ENCODE data around the gene BLMH. TPM values are rescaled to one million over a fixed set of nuclear protein-coding genes. Genes with fewer than 3 reads are reported as not detected.

BLMH gene
- total and polyA plus RNA-seq, 7 experiments from 2014 or later, result 17.7 to 57.5 (median 30.9) TPM

DNA sequence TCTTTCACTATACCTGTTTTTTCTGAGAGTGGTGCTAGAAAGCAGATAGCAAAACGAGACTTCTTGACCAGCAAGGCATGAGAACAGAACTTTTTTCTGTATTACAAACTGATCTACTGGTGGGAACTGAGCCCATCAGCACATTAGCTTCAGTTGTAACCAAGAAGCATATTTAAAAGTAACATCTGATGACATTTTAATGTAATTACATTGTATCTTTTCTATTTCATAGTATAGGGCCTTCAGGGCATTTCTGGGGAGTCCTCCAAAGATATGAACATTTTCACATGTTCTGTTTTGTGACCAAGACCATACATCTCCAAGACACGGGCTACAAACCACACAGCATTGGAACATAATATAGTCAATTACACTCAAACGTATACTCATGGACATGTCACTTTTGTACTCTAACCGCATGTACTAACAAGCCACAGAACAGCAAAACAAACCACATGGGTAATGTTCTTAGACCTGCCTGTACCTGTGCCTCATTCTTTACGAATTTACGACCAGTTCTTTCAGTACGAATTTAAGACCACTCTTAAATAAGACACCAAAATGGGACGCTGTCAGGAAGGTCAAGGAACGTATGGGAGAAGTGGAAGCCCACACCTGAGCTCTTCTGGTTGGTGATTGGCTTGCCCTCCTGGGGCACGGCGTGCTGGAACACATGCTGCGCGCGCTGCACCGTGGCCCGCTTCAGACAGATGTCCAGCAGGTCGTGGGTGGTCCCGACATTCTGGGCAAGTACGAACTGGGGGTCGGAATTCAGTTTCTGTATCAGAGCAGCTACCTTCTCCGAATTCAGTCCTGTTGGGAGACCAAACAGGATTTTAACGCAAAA lies 825 bp downstream of the BLMH start:
- Mint-ChIP-seq H3K9me3 (peaks cover 0 to 2% (median 0%) of the 10 kb centered on the region in 11 donors), H3K36me3 (peaks cover 3 to 9% (median 6%) of the 10 kb centered on the region in 5 donors), H3K27ac (peak overlapping the region; percentile 44 to 91 (median 85)), H3K4me1 (peaks cover 5 to 23% (median 19%) of the 10 kb centered on the region in 7 donors), H3K4me3 (peak overlapping the region in 8 of 10 donors; percentile 92 to 97 (median 94)), H3K27me3 (no peaks in the 10 kb centered on the region)
- Histone ChIP-seq H3K4me1 (ENCODE audit: control insufficient read depth in 2 of 2, insufficient read depth in 2 of 2, low read length in 2 of 2) (peaks cover 9% of the 10 kb centered on the region in 2 donors), H3K36me3 (ENCODE audit: control insufficient read depth in 2 of 3, insufficient read depth in 3 of 3, low read length in 3 of 3) (peaks cover 0 to 22% (median 4%) of the 10 kb centered on the region in 3 experiments), H3K27ac (ENCODE audit: low read depth, low read length) (peak overlapping the region; percentile 63), H3K4me3 (ENCODE audit: low read length) (peak overlapping the region; percentile 77), H3K27me3 (ENCODE audit: control insufficient read depth in 2 of 2, insufficient read depth in 2 of 2, low read length in 2 of 2) (no peaks in the 10 kb centered on the region), H3K9me3 (ENCODE audit: control insufficient read depth in 2 of 3, low read length in 3 of 3) (no peaks in the 10 kb centered on the region)
- CTCF ChIA-PET, result interaction anchor here (0.6 to 3.1 kb wide), 8 partner anchors 32 to 173 kb away, joined by 3 to 19 read pairs (median 4); partner anchors contain the start of gene TMIGD1
- DNase-seq (peak in 7 of 9 donors; percentile 4 to 51 (median 14)), ATAC-seq (peak; percentile 34)
- intact Hi-C loops (cut with micrococcal nuclease), result loop anchor here (1.0 to 10.0 kb wide), 6 partner anchors 41 to 184 kb away; partner anchors contain the start of genes NSRP1 (in 2 of the 2), CPD (in 1 of the 2) and GOSR1 (in 1 of the 2)
- POLR2A ChIA-PET, result interaction anchor here (0.6 to 3.5 kb wide), 9 partner anchors 11 to 173 kb away, joined by 3 to 29 read pairs (median 9); partner anchors contain the start of gene TMIGD1

DNA sequence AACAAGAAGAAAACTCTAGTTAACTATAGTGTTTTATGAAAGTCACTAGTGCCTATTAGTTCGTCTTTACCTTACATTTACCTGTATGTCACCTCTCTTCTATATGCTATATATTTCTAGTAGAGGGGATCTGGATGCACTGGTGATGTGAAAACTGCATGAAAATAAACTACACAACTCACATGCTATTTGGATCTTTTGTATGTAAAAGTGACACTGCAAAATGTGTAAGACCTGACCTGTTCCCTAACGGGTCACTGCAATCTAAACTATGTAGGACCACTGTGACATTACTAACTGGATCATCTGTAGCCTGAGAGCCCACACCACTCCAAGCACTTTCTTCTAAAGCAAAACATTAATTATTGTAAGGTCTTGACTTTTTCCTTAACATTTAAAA lies 1.7 kb downstream of the BLMH start:
- H3K36me3 Mint-ChIP-seq, result peaks cover 6 to 17% (median 12%) of the 10 kb centered on the region in 5 donors
- no peak for DNase-seq
- POLR2A ChIA-PET, result interaction anchor here (0.6 to 3.5 kb wide), 2 partner anchors 12 to 33 kb away, joined by 3 to 29 read pairs; no protein-coding TSS in a partner anchor
- Histone ChIP-seq H3K9me3 (ENCODE audit: control insufficient read depth in 2 of 3, low read length in 3 of 3) (no peaks in the 10 kb centered on the region), H3K4me3 (ENCODE audit: low read length) (no peak overlapping the region), H3K36me3 (ENCODE audit: control insufficient read depth in 2 of 3, insufficient read depth in 3 of 3, low read length in 3 of 3) (peaks cover 0 to 29% (median 12%) of the 10 kb centered on the region in 3 experiments), H3K27me3 (ENCODE audit: control insufficient read depth in 2 of 2, insufficient read depth in 2 of 2, low read length in 2 of 2) (no peaks in the 10 kb centered on the region), H3K27ac (ENCODE audit: low read depth, low read length) (no peak overlapping the region), H3K4me1 (ENCODE audit: control insufficient read depth in 2 of 2, insufficient read depth in 2 of 2, low read length in 2 of 2) (peaks cover 9% of the 10 kb centered on the region in 2 donors)
- intact Hi-C loops (cut with micrococcal nuclease), result loop anchor here (2.0 to 10.0 kb wide), 4 partner anchors 87 to 185 kb away; partner anchors contain the start of genes NSRP1 (in 2 of the 2), CPD (in 1 of the 2) and GOSR1 (in 1 of the 2)
- peak overlapping the region in 7 of 10 donors; percentile 92 to 97 (median 93) for H3K4me3 Mint-ChIP-seq
- H3K4me1 Mint-ChIP-seq, result peaks cover 5 to 23% (median 19%) of the 10 kb centered on the region in 7 donors
- no peaks in the 10 kb centered on the region for H3K27me3 Mint-ChIP-seq
- peaks cover 0 to 2% (median 0%) of the 10 kb centered on the region in 11 donors for H3K9me3 Mint-ChIP-seq
- CTCF ChIA-PET, result interaction anchor here (3.1 kb wide), 1 partner anchor 47 kb away, joined by 19 read pairs; no protein-coding TSS in a partner anchor
- ATAC-seq, result no peak
- H3K27ac Mint-ChIP-seq, result peak overlapping the region in 2 of 9 donors; percentile 85 to 87

DNA sequence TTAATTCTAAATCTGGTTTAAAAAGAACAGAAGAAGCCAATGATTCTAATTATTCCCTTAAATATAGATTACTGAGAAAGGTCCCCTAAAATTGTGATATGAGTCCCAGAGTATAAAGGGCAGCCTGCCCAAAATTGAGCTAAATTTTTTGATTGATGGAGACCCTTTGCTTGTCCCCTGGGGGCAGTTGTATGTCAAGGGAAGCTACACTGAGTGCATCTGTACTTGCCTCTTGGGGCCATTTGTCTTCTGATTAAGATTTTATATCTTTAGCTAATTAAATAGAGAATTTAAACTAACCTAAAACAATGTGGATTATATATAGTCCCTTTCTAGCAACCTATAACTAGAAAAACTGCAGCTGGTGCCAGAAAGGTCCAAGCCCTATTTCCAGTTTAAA lies 12.6 kb downstream of the BLMH start:
- peaks cover 3 to 56% (median 5%) of the 10 kb centered on the region in 3 experiments for H3K36me3 ChIP-seq (ENCODE audit: control insufficient read depth in 2 of 3, insufficient read depth in 3 of 3, low read length in 3 of 3)
- no peaks in the 10 kb centered on the region for H3K9me3 ChIP-seq (ENCODE audit: control insufficient read depth in 2 of 3, low read length in 3 of 3)
- no peaks in the 10 kb centered on the region for H3K27me3 ChIP-seq (ENCODE audit: control insufficient read depth in 2 of 2, insufficient read depth in 2 of 2, low read length in 2 of 2)
- Mint-ChIP-seq H3K4me3 (no peak overlapping the region), H3K36me3 (peaks cover 5 to 52% (median 22%) of the 10 kb centered on the region in 5 donors), H3K27me3 (no peaks in the 10 kb centered on the region), H3K27ac (peak overlapping the region in 1 of 9 donors; percentile 46), H3K9me3 (no peaks in the 10 kb centered on the region), H3K4me1 (peaks cover 0 to 6% (median 0%) of the 10 kb centered on the region in 7 donors)
- H3K27ac ChIP-seq (ENCODE audit: low read depth, low read length), result no peak overlapping the region
- ATAC-seq, result no peak
- ChIA-PET POLR2A (interaction anchor here (0.6 kb wide), 1 partner anchor 57 kb away, joined by 6 read pairs; no protein-coding TSS in a partner anchor), CTCF (interaction anchor here (0.7 to 1.9 kb wide), 7 partner anchors 44 to 162 kb away, joined by 3 to 5 read pairs (median 3); partner anchors contain the start of gene NSRP1)
- DNase-seq, result no peak
- no peak overlapping the region for H3K4me3 ChIP-seq (ENCODE audit: low read length)
- H3K4me1 ChIP-seq (ENCODE audit: control insufficient read depth in 2 of 2, insufficient read depth in 2 of 2, low read length in 2 of 2), result no peaks in the 10 kb centered on the region
- intact Hi-C loops (cut with micrococcal nuclease), result loop anchor here in 1 of 2 donors (5.0 kb wide), 1 partner anchor 152 kb away; no protein-coding TSS in a partner anchor

GRCh38 chr17:30278032-30278431 lies 13.7 kb downstream of the BLMH start:
- H3K9me3 Mint-ChIP-seq, result no peaks in the 10 kb centered on the region
- intact Hi-C loops (cut with micrococcal nuclease), result loop anchor here (1.0 to 5.0 kb wide), 2 partner anchors 151 to 174 kb away; no protein-coding TSS in a partner anchor
- CTCF ChIA-PET, result interaction anchor here (0.6 to 1.5 kb wide), 5 partner anchors 17 to 173 kb away, joined by 3 to 4 read pairs (median 4); no protein-coding TSS in a partner anchor
- peaks cover 0 to 6% (median 0%) of the 10 kb centered on the region in 7 donors for H3K4me1 Mint-ChIP-seq
- ATAC-seq (no peak), DNase-seq (peak in 1 of 9 donors; percentile 6)
- Histone ChIP-seq H3K9me3 (ENCODE audit: control insufficient read depth in 2 of 3, low read length in 3 of 3) (no peaks in the 10 kb centered on the region), H3K27me3 (ENCODE audit: control insufficient read depth in 2 of 2, insufficient read depth in 2 of 2, low read length in 2 of 2) (no peaks in the 10 kb centered on the region), H3K36me3 (ENCODE audit: control insufficient read depth in 2 of 3, insufficient read depth in 3 of 3, low read length in 3 of 3) (peaks cover 0 to 55% (median 10%) of the 10 kb centered on the region in 3 experiments), H3K4me1 (ENCODE audit: control insufficient read depth in 2 of 2, insufficient read depth in 2 of 2, low read length in 2 of 2) (no peaks in the 10 kb centered on the region), H3K27ac (ENCODE audit: low read depth, low read length) (no peak overlapping the region), H3K4me3 (ENCODE audit: low read length) (no peak overlapping the region)
- H3K36me3 Mint-ChIP-seq, result peaks cover 5 to 53% (median 32%) of the 10 kb centered on the region in 5 donors
- peak overlapping the region in 2 of 9 donors; percentile 2 to 32 for H3K27ac Mint-ChIP-seq
- POLR2A ChIA-PET, result interaction anchor here (0.6 kb wide), 1 partner anchor 12 kb away, joined by 3 read pairs; no protein-coding TSS in a partner anchor
- no peaks in the 10 kb centered on the region for H3K27me3 Mint-ChIP-seq
- H3K4me3 Mint-ChIP-seq, result no peak overlapping the region

DNA sequence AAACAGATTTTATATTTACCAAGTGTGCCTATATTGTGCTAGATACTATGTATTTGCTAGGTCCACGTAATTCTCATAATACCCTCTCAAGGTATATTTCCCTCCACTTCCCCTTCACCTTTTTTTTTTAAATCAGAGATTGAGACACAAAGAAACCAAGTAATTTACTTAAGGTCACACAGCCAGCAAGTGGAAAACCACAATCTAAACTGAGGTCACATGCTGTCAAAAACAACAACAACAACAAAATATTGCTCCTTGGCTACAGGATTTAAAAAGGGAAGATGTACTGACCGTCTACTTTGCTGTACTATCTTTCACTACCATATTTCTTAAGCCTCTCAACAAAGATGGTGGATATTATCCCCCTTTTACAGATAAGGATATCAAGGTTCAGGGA lies 15.8 kb downstream of the BLMH start:
- H3K4me3 Mint-ChIP-seq, result no peak overlapping the region
- POLR2A ChIA-PET, result no interaction called here
- CTCF ChIA-PET, result no interaction called here
- H3K4me1 Mint-ChIP-seq, result peaks cover 0 to 6% (median 0%) of the 10 kb centered on the region in 7 donors
- no peaks in the 10 kb centered on the region for H3K27me3 Mint-ChIP-seq
- Histone ChIP-seq H3K36me3 (ENCODE audit: control insufficient read depth in 2 of 3, insufficient read depth in 3 of 3, low read length in 3 of 3) (peaks cover 8 to 63% (median 14%) of the 10 kb centered on the region in 3 experiments), H3K27me3 (ENCODE audit: control insufficient read depth in 2 of 2, insufficient read depth in 2 of 2, low read length in 2 of 2) (no peaks in the 10 kb centered on the region), H3K4me3 (ENCODE audit: low read length) (no peak overlapping the region), H3K9me3 (ENCODE audit: control insufficient read depth in 2 of 3, low read length in 3 of 3) (no peaks in the 10 kb centered on the region), H3K27ac (ENCODE audit: low read depth, low read length) (no peak overlapping the region), H3K4me1 (ENCODE audit: control insufficient read depth in 2 of 2, insufficient read depth in 2 of 2, low read length in 2 of 2) (no peaks in the 10 kb centered on the region)
- intact Hi-C loops (cut with micrococcal nuclease), result loop anchor here in 1 of 2 donors (5.0 kb wide), 1 partner anchor 149 kb away; no protein-coding TSS in a partner anchor
- ATAC-seq (no peak), DNase-seq (no peak)
- no peaks in the 10 kb centered on the region for H3K9me3 Mint-ChIP-seq
- H3K36me3 Mint-ChIP-seq, result peaks cover 21 to 62% (median 44%) of the 10 kb centered on the region in 5 donors
- H3K27ac Mint-ChIP-seq, result no peak overlapping the region

DNA sequence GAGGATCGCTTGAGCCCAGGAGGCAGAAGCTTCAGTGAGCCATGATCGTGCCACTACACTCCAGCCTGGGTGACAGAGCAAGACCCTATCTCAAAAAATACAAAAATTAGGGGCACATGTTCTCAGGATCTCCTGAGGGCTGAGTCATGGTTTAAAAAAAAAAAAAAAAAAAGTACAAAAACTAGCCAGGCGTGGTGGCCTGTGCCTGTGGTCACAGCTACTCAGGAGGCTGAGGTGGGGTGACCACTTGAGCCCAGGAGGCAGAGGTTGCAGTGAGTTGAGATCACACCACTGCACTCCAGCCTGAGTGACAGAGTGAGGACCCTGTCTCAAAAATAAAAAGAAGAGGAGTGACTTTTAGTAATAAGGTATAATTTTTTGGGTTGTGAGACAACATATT lies 16.9 kb downstream of the BLMH start:
- ChIA-PET POLR2A (interaction anchor here (0.6 kb wide), 1 partner anchor 145 kb away, joined by 4 read pairs; no protein-coding TSS in a partner anchor), CTCF (no interaction called here)
- no peaks in the 10 kb centered on the region for H3K27me3 ChIP-seq (ENCODE audit: control insufficient read depth in 2 of 2, insufficient read depth in 2 of 2, low read length in 2 of 2)
- H3K9me3 Mint-ChIP-seq, result no peaks in the 10 kb centered on the region
- H3K4me1 Mint-ChIP-seq, result peaks cover 0 to 6% (median 0%) of the 10 kb centered on the region in 7 donors
- no peak overlapping the region for H3K27ac ChIP-seq (ENCODE audit: low read depth, low read length)
- H3K4me3 Mint-ChIP-seq, result no peak overlapping the region
- H3K4me3 ChIP-seq (ENCODE audit: low read length), result no peak overlapping the region
- intact Hi-C loops (cut with micrococcal nuclease), result loop anchor here in 1 of 2 donors (5.0 kb wide), 1 partner anchor 148 kb away; no protein-coding TSS in a partner anchor
- no peaks in the 10 kb centered on the region for H3K4me1 ChIP-seq (ENCODE audit: control insufficient read depth in 2 of 2, insufficient read depth in 2 of 2, low read length in 2 of 2)
- H3K27ac Mint-ChIP-seq, result peak overlapping the region in 1 of 9 donors; percentile 20
- H3K36me3 Mint-ChIP-seq, result peaks cover 22 to 63% (median 46%) of the 10 kb centered on the region in 5 donors
- no peak for ATAC-seq
- H3K36me3 ChIP-seq (ENCODE audit: control insufficient read depth in 2 of 3, insufficient read depth in 3 of 3, low read length in 3 of 3), result peaks cover 8 to 62% (median 16%) of the 10 kb centered on the region in 3 experiments
- no peaks in the 10 kb centered on the region for H3K27me3 Mint-ChIP-seq
- no peak for DNase-seq
- H3K9me3 ChIP-seq (ENCODE audit: control insufficient read depth in 2 of 3, low read length in 3 of 3), result no peaks in the 10 kb centered on the region
